Stimulated activated CD4-positive, alpha-beta T cell treated with anti-CD3 and anti-CD28 coated beads, TNF-alpha, amount 100 ng/mL, for 4 hours (primary cell): ENCODE results near the gene RTN4.

Experiments used
- DNase-seq, 3 experiments: peaks; one replicate each; pipeline ENCODE4 v3.0.0-alpha.2; 2020; ENCODE audit warnings: low read depth in 3 of 3

RTN4 gene

DNA sequence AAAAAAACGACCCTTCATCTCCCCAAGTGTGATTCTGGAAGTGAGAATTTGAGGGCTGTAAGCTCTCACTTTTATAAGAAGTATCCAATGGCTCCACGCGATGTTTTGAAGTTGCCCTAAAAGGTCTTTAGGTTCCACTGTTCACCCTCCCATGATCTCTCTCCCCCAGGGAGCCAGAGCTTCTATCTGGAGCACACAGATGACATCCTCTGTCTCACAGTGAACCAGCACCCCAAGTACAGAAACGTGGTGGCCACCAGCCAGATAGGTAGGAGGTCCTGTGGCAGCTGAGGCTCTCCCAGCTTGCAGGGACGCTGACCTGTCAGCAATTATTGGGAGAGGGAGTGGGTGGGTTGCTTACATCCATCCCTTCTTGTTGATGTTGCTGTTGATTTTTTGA is 97.8 kb downstream of the RTN4 start:
- no peak for DNase-seq

DNA sequence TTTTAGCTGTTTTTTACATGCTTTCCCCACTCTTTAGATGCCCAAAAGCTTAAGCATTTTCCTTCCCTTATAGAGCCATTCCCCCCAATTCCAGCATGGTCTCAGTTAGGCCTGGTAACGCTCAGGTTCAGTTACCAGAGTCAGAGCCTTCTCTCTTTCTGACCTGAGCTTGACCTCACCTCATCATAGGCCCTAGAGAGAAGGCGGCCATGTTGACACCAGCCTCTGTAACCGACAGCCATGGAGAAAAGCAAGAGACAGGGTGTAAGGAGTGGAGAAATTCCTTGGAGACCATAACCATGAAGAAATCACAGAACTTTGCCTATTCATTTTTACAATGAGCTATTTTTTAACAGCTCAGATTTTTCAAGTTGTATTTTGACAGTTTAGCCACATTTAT is 99.4 kb downstream of the RTN4 start:
- no peak for DNase-seq

DNA sequence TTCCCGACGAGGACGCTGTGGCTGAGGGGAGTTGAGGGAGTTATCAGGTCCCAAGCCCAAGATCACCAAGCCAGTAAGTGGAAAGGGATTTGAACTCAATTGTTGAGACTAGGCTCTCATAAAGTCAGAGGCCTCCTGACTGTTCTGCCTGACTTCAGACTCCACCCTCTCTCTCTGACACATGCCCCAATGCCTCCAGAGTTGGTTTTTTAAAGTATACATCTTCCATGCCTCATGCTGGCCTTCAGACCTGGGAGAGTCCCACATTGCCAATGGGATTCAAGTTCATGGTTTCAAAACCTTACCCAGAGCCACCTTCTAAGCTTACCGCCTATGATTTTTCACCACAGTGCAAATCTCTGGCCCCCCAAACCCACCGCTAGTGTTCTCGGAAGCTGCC is 100.8 kb downstream of the RTN4 start:
- no peak for DNase-seq

DNA sequence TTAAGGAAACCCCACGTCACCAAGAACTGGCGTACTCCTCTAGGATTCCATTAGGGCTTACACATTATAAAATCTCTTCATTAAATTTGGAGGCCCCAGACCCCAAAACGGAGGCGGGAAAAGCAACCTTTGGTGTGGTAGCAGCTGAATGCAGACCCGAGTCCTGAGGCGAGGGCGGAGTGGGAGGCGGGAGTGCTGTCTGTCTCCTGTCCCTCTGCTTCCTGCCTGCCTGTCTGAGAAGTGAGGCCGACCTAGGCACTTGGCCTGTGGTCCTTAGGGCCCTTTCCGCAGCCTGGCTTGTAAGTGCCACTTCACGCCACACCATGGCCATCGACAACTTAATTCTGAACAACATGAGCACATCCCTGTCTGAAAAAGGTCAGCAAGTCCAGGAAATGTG is 102.1 kb downstream of the RTN4 start:
- DNase-seq: no peak

DNA sequence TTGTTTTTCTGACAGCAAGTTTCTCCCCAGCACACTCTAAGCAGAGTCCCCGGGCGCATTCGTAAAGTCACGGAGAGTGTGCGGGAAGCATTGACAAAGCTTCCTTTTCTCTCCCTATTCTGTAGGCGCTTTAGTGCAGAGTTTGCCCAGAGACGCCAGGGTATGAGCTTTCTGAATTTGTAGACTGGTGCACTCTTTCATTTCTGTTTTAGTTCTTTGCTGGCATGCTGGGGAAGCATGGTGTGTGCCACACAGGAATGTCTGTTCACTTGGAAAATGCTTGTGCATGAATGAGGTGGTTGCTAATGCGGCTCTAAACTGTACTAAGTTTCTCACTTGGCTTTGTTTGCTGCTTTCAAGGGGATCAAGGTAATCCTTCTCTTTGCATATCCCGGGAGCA is 102.6 kb downstream of the RTN4 start:
- no peak for DNase-seq

DNA sequence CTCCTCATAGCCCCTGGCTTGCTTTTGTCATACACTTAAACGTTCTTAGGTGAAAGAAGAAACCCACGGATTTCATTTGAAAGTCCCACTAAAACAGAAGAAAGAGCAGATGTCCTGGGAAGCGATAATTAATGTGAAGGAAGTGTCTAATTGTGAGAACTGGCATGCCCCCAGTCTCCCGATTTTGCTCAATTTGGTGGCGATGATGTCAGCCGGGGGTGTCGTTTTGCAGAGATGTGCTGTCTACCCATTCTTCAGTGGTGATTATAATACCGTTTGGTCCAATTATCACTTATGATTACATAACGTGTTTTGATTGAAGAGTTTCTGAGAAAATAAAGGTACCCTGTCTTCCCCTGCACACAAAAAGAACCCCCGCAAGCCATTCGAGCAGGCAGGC is 103.1 kb downstream of the RTN4 start:
- DNase-seq: no peak

DNA sequence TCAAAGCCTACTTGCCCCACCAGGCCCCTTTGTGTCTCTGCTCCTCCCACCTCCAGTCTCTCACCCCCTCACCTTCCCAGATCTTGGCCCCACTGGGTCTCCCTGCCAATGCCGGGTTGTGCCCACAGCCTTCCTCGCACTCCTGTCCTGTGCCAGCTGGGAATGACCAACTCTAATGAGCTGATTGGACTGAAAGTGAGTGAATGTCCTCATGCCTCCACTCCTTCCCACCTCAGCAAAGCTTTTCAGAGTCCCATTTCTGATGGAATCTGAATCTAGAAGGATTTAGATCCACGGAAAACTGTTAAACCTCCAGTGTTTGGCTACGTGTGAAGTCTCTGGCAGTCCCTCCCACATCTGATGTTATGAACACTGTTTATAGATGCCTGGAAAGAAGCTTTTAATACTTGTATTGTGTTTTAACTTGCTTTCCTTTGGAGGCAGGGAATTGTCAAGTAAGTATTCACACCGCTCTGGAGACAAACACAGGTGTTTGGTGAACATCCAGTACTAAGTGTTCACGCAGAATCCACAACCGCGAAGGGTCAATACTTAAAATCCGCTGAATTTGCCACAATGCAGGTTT is 103.9 kb downstream of the RTN4 start:
- no peak for DNase-seq

DNA sequence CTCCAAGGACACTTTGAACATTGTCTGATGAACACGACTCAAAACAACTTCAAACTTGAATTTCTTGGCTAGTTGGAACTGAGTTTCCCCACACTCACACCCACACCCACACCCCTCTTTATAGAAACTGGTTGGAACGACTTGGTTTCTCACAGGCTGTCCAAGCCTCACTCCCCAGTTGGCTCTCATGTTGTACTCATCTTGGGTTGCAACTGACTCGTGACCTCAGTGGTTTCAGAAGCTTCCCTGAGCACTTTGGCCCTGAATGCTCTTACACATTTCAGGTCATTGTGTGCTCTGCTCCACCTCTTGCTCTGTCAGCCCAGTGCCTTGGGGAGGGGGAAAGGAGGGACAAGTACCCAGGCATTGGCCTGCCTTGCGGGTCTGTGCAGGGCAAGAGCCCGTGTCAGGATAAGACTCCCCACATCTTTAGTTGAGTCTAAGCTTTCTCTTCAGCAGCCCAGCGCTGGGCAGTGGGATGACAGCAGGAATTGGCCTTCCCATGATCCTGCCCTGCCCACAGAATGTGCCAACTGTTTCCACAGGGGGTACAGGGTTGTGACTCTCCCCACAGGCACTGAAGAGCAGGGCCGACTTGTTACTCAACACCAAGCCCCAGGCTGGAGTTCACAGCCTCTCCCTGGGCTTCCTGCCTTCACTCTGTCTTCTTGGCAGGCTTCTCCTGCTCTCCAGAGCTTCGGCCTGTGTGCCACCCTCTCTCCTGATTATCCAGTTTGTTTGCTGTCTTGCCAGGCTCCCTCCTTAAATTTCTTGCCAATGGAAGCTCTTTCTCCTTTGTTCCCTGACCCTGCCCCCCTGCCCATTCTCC is 104.6 kb downstream of the RTN4 start:
- DNase-seq: no peak

DNA sequence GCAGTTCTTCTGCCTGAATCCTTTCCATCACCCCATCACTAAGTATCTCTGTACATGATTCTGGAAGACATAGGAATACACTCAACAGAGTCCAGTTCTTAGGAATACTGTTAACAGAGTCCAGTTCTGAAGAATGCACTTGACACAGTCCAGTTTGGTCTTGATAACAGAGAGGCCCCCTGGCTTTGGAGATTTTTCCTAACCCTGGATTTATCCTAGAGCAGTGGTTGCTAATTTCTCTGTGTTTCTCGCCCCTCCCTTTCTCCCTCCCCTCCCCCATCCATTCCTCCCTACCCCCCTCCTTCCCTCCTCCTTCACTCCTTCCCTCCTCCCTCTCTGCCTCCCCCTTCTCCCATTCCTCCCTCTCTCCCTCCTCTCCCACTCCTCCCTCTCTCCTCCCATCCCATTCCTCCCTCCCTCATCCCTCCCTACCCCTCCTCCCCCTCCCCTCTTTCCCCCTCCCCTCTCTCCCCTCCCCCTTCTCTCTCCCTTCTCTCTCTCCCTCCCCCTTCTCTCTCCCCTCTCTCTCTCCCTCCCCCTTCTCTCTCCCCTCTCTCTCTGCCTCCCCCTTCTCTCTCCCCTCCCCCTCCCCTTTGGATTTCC is 105.4 kb downstream of the RTN4 start:
- no peak for DNase-seq

DNA sequence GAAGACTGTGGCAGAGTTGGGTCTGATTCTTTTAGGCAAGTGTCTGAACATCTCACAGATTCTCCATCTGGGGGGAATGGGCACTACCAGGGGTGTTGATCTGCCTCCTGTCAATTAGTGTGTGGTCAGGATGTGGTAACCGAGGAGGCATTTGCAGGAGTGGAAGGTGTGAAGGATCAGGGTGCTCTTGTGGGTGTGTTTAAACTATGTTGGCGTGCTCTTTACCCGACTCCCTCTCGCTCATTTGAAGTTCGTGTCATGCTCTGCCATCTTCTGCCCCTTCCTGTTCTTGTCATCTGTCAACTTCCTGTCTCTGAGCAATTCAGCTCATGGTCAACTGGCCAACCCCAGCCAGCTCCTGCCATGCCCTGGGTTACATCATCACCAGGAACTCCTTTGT is 107.9 kb downstream of the RTN4 start:
- DNase-seq: no peak

DNA sequence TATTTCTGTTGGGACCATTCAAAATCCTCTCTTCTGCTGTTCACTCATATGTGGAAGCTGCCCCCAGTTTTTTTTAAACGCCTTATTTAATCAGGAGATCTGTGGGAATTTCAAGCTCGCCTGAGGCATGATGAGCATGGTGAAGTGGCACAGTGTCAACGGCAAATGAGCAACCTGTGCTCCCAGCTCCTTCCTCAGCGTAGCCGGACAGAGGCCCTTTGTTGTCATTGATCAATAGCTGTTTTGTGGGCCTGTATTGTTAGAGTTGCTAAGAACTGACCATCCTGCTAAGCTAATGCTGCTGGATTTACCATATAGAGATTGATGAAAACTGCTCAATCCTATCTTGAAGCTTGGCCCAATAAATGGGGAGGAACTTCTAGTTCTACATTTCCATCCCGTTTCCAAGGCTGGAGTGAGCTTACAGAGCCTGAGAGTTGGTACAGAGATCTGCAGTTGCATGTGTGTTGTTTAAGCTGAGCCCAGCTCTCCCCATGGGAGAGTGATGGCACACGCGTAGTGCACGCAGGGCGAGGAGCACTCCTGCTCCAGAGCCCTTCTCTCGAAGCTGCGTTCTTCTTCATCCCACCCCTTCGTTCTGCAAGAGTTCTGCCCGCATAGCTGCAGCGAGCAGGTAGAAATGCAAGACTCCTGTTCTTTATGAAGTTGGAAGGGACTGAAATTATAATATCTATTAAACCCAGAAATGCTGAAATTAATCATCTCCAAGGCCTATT is 108.8 kb downstream of the RTN4 start:
- DNase-seq: no peak

DNA sequence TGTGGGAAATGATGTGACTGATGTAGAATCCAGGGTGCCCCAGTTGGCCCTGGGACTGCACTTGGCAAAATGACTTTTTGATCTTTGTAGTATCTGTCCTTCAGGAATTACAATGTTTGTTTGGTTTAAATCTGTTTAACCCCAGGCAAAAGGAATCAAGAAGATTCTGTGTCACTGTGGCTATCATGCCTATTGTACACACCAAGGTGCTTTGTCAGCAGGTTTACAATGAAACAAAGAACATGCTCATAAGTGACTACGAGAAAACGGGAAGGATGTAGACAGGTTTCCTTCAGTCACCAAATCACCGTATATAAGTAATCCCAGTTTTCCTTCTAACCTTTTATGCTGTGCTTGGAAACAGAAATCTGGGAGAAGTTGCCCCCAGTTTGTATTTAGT is 109.5 kb downstream of the RTN4 start:
- no peak for DNase-seq

DNA sequence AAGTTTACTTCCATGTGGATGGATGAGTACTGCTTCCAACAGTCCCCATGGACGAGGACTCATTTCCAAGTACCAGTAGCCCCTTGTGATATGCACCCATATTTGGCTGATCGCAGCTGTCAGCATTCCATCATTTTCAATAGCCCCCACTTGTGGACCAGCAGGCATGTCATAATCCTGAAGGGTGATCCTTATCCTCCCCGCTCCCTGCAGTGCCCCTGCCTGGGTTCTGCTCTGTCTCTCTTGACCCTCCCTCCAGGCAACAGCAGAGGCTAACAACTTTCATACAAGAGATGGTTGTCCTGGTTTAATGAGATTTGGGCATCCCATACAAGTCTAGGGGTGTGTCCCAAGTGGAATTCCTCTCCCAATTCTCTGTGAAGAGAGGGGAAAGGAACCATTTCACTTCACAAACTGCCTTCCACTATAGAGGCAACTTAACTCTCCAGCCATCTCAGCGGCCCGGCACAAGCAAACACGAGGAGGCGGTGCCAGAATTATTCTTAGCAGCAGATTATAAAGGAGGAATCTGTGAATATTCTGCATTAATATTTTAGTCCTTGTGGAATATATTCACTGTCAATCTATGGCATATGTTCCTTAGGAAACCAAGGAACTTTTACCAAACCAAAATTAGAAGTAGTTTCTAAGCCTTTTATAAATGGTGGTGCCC is 110.7 kb downstream of the RTN4 start:
- no peak for DNase-seq

DNA sequence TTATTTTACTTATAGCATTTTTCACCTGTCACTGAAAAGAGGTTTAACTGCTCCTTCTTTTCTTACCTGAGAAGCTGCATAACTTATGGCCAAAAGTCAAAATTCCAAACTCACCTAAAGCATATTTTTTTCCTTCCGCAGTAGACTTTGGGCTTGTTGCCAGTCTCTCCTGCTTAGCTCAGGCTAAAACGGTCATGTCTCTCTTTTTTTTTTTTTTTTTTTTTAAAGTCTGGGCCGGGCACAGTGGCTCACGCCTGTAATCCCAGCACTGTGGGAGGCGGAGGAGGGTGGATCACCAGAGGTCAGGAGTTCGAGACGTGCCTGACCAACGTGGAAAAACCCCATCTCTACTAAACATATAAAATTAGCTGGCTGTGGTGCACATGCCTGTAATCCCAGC is 113.5 kb downstream of the RTN4 start:
- no peak for DNase-seq

DNA sequence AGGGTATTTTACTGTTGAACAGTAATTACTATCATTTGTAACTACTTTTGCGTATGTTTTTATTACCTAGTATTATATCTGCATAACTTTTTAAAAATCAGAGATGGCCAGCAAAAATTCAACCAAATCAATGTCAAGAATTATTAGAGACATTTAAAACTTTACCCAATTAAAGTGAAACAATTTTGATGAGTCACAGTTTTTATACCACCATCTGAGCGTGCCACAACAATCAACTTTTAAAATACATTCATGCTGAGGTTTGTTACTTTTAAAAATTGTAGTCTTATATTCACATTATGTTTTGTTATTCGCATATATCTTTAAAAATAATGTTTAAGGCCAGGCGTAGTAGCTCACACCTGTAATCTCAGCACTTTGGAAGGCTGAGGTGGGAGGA is 114.9 kb downstream of the RTN4 start:
- DNase-seq: no peak

DNA sequence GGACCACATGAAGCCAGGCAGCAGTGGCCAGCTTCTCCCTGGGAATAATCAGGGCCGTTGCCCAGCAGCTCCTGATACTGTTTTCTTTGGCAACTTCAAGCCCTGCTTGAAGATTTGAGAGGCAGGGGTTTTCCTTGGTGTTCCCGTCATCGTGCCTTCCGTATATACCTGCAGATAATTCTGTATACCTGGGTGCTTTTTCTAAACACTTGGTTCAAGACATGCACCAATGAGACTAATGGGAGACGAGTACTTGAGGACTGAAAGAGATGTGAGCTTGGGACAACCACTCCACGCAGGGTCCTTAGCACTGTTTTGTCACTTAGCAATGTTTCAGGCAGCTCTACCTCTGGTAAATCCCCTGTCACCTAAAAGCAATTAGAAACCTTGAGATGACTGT is 118.8 kb downstream of the RTN4 start:
- no peak for DNase-seq

DNA sequence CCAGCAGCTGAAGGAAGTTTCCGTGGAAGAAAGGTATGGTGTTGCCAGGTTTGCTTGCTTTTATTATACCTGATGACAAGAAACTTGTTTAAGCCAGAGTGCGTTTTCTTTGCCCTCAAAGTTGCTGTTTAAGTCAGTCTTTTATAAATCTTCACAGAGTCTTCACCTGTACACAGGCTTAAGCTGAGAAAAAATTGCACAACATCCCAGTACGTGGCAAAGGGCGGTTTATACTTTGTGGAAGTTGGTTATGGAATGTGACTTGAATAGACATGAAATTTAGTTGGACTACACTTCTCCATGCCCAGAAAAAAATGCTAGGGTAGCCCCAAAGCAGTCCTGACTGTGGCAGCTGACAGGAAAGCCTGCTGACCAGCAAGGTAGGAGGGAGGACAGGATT is 121.5 kb downstream of the RTN4 start:
- DNase-seq: no peak

DNA sequence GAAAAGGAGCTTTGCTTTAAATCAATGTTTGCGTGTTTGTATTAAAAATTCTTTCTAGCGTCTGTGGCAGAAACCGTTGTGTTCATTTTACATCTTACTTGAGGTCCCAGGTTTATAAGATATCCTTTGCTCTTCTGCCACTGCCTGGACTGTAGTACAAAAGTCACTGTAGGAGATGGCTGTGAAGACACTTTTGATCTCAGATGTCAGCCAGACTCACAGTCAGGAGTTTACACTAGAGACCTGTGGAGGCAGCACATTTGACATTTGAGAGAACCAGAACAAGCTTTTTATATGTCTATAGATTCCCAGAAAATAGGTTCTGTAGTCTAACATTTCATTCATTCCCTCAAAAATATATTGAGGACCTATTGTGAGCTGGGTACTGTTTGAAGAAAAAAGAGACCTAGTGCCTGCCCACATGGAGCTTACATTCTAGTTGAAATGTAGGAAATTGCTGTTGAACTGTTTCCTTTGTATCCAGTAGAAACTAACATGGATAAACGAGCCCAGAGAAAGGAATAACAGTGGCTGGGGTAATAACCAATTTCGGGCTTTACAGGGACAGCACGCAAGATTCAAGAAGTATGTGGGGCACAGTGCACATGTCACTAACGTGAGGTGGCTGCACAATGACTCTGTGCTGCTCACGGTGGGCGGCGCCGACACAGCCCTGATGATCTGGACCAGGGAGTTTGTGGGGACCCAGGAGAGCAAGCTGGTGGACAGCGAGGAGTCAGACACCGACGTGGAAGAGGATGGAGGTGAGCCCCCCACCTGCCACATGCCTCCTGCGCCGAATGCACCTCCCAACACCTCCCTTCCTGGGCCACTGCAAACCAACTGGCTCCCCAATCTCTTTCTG is 122.3 kb downstream of the RTN4 start:
- DNase-seq: no peak

DNA sequence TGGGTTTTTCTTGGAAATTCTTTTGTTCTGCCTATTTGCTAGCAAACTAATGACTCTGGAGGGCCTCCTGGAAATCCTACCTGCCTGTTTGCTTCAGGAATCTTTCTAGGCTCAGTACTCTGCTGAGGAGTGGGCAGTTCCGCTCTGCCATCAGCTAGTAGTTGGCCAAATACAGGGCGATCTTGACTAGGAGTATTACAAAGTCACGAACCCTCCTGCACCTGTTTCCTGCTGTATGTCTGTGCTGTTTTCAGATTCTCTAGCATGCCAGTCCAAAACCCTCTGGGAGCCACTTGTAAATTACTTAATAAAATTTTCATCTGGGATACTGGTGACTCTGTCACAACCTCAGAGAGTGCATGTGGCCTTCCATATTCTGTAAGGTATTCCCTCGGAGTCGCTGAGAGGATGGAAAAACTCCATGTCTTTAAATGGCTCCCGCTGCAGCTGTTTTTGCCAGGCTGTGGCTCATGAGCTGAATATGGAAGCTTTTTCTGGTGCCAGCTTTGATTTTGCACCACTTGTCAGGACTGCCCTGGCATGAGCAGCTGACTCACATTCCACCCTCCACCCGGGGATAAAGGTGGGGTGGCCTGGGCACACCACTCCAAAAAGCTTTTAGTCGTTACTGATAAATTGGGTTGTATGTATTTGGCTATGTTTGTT is 123.0 kb downstream of the RTN4 start:
- DNase-seq: no peak

DNA sequence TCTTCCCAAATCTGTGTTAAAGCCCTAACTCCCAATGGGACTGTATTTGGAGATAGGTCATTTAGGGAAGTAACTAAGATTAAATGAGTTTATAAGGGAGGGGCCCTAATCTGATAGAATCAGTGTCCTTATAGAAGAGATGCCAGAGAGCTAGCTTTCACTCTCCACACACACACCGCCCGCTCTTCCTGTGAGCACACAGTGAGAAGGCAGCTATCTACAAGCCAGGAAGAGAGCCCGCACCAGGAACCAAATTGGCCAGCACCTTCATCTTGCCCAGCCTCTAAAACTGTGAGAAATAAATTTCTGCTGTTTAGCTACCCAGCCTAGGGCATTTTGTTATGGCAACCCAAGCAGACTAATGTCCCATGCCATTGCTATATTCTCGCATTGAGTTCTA is 125.2 kb downstream of the RTN4 start:
- no peak for DNase-seq

DNA sequence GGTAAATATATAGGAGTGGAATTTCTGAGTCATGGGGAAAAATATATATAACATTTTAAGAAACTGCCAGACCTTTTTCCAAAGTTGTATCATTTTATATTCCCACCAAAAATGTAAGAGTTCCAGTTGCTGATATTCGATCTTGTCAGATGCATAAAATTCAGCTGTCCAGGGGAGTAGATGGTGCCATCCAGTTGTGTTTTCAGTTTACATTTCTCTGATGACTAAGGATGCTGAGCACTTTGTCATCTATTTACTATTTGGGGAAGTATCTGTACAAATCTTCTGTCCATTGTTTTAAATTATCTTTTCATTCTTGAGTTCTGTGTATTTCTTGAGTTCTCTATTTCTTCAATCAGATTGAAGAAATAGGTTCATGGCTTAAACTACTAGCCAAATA is 126.1 kb downstream of the RTN4 start:
- DNase-seq: no peak
